ENCODE data around the gene ISG20. TPM values are rescaled to one million over a fixed set of nuclear protein-coding genes. Genes with fewer than 3 reads are reported as not detected.

The ISG20 gene
- total RNA-seq, 1 donor from 2014 or later, result 0.65 TPM

DNA sequence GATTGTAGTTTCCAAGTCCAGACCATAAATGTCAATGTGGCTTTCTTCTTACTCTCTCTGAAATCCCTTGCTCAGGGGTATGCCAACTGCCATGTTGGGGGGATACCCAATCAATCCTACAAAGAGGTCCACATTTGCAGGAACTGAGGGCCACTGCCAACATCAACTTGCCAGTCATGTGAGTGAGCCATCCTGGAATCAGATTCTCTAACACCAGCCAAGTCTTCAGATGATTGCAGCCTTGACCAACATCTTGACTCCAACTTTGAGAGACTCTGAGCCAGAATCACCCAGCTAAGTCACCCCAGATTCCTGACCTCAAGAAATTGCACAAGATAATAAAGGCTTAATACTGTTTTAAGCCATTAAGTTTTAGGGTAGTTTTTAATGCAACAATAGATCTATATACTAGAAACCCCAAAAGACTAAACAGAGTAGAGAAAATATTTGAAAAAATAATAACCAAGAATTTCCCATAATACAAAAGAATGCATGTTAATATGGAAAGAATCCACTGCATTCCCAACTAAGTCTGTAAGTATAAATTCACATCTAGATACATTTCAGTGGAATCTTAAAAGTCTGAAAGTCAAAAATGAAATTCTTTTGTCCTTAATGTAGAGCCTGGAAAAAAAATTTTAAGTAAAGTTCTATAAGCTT, 22.4 kb downstream of the ISG20 start:
- peaks cover 3% of the 10 kb centered on the region for H3K27me3 Mint-ChIP-seq (ENCODE audit: insufficient read depth, low read depth)
- no peaks in the 10 kb centered on the region for H3K27me3 ChIP-seq
- no peaks in the 10 kb centered on the region for H3K4me1 ChIP-seq
- H3K36me3 ChIP-seq, result no peaks in the 10 kb centered on the region
- no peak overlapping the region for H3K27ac Mint-ChIP-seq
- H3K9me3 Mint-ChIP-seq, result peaks cover 1% of the 10 kb centered on the region
- no peaks in the 10 kb centered on the region for H3K36me3 Mint-ChIP-seq
- DNase-seq (ENCODE audit: low spot score), result no peak
- H3K9ac ChIP-seq, result no peak overlapping the region
- H3K4me1 Mint-ChIP-seq, result peaks cover 4% of the 10 kb centered on the region
- H3K4me3 ChIP-seq, result no peak overlapping the region
- H3F3A ChIP-seq (ENCODE audit: low read depth), result no peaks in the 10 kb centered on the region
- H3K27ac ChIP-seq, result no peak overlapping the region
- H4K20me1 ChIP-seq (ENCODE audit: low read depth), result no peaks in the 10 kb centered on the region
- no peak overlapping the region for H3K4me2 ChIP-seq
- H3K9me3 ChIP-seq (ENCODE audit: low read depth), result no peaks in the 10 kb centered on the region
- no peaks in the 10 kb centered on the region for H3K79me2 ChIP-seq (ENCODE audit: low read depth)
- no peak overlapping the region for H3K4me3 Mint-ChIP-seq
- H2AFZ ChIP-seq (replicated peaks), result no peak overlapping the region
- TF ChIP-seq EZH2phosphoT487 (IDR thresholded peaks at IDR 0.05) (no peak), EZH2 (IDR thresholded peaks at IDR 0.05) (no peak), CTCF (IDR thresholded peaks at IDR 0.05) (no peak)

GRCh38 chr15:88661761-88662556, 23.1 kb downstream of the ISG20 start:
- Histone ChIP-seq H3K27ac (no peak overlapping the region), H3K36me3 (no peaks in the 10 kb centered on the region), H3K4me2 (no peak overlapping the region), H3K9ac (no peak overlapping the region), H3F3A (ENCODE audit: low read depth) (no peaks in the 10 kb centered on the region), H3K9me3 (ENCODE audit: low read depth) (no peaks in the 10 kb centered on the region), H3K79me2 (ENCODE audit: low read depth) (no peaks in the 10 kb centered on the region), H3K4me3 (no peak overlapping the region), H3K27me3 (no peaks in the 10 kb centered on the region), H4K20me1 (ENCODE audit: low read depth) (no peaks in the 10 kb centered on the region), H3K4me1 (no peaks in the 10 kb centered on the region), H2AFZ (replicated peaks) (no peak overlapping the region)
- peaks cover 4% of the 10 kb centered on the region for H3K4me1 Mint-ChIP-seq
- peaks cover 1% of the 10 kb centered on the region for H3K9me3 Mint-ChIP-seq
- no peak for TF ChIP-seq CTCF (IDR thresholded peaks at IDR 0.05)
- no peak for TF ChIP-seq EZH2 (IDR thresholded peaks at IDR 0.05)
- no peak for TF ChIP-seq EZH2phosphoT487 (IDR thresholded peaks at IDR 0.05)
- no peak overlapping the region for H3K4me3 Mint-ChIP-seq
- H3K27me3 Mint-ChIP-seq (ENCODE audit: insufficient read depth, low read depth), result peaks cover 3% of the 10 kb centered on the region
- H3K27ac Mint-ChIP-seq, result no peak overlapping the region
- no peak for DNase-seq (ENCODE audit: low spot score)
- no peaks in the 10 kb centered on the region for H3K36me3 Mint-ChIP-seq

DNA sequence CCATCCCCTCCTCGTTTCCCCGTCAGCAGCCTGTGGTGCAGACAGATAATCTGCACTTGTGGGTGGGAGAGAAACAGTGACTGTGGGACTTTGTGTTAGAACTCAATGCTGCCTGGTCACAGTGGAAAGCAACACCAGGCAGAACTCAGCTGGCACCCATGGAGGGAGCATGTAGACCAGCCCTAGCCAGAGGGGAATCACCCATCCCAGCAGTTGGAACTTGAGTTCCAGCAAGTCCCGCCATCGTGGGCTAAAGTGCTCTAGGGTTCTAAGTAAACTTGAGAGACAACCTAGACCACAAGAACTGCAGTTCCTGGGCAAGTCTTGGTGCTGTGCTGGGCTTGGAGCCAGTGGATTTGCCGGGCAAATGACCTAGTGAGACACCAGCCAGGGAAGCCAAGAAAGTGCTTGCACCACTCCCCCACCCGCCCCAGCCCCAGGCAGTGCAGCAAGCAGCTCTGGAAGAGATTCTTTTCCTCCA, 24.4 kb downstream of the ISG20 start:
- H3K4me3 ChIP-seq, result no peak overlapping the region
- H3K4me3 Mint-ChIP-seq, result no peak overlapping the region
- no peaks in the 10 kb centered on the region for H3K36me3 Mint-ChIP-seq
- no peaks in the 10 kb centered on the region for H3K4me1 ChIP-seq
- H3K4me1 Mint-ChIP-seq, result no peaks in the 10 kb centered on the region
- no peak for DNase-seq (ENCODE audit: low spot score)
- no peaks in the 10 kb centered on the region for H4K20me1 ChIP-seq (ENCODE audit: low read depth)
- H3F3A ChIP-seq (ENCODE audit: low read depth), result no peaks in the 10 kb centered on the region
- no peak overlapping the region for H3K4me2 ChIP-seq
- H3K9me3 ChIP-seq (ENCODE audit: low read depth), result no peaks in the 10 kb centered on the region
- H3K27me3 ChIP-seq, result no peaks in the 10 kb centered on the region
- TF ChIP-seq CTCF (IDR thresholded peaks at IDR 0.05) (no peak), EZH2phosphoT487 (IDR thresholded peaks at IDR 0.05) (no peak), EZH2 (IDR thresholded peaks at IDR 0.05) (no peak)
- no peak overlapping the region for H2AFZ ChIP-seq (replicated peaks)
- no peak overlapping the region for H3K27ac ChIP-seq
- peaks cover 1% of the 10 kb centered on the region for H3K9me3 Mint-ChIP-seq
- H3K36me3 ChIP-seq, result no peaks in the 10 kb centered on the region
- no peak overlapping the region for H3K27ac Mint-ChIP-seq
- H3K27me3 Mint-ChIP-seq (ENCODE audit: insufficient read depth, low read depth), result no peaks in the 10 kb centered on the region
- no peak overlapping the region for H3K9ac ChIP-seq
- no peaks in the 10 kb centered on the region for H3K79me2 ChIP-seq (ENCODE audit: low read depth)
